Measurements from ENCODE around the gene IL17REL.

The IL17REL gene

GRCh38 chr22:50018608-50019285, 6.2 kb upstream of the IL17REL start:
- Histone ChIP-seq H3K36me3 (ENCODE audit: control insufficient read depth, insufficient read depth, low read length) (no peaks in the 10 kb centered on the region), H3K27ac (ENCODE audit: low read depth, low read length, severe bottlenecking) (no peak overlapping the region), H3K4me3 (ENCODE audit: extremely low read depth, insufficient read depth, low read length, poor library complexity, severe bottlenecking) (no peak overlapping the region), H3K4me1 (ENCODE audit: control insufficient read depth, insufficient read depth, low read length, poor library complexity, severe bottlenecking) (no peaks in the 10 kb centered on the region), H3K9me3 (ENCODE audit: control insufficient read depth, low read length) (peaks cover 8% of the 10 kb centered on the region)
- WGBS, 2 experiments (ENCODE audit: insufficient coverage in 2 of 2), result 84 to 89% methylated on average over 10 of the region's 11 CpGs

- no peaks in the 10 kb centered on the region for H3K36me3 ChIP-seq (ENCODE audit: control insufficient read depth, insufficient read depth, low read length)
Observed at GRCh38 chr22:50017701-50018224, 5.2 kb upstream of the IL17REL start.

GRCh38 chr22:50016988-50017700, 4.6 kb upstream of the IL17REL start:
- no peak overlapping the region for H3K4me3 ChIP-seq (ENCODE audit: extremely low read depth, insufficient read depth, low read length, poor library complexity, severe bottlenecking)
- 86% methylated on average over 19 of the region's 21 CpGs for WGBS, 2 experiments (ENCODE audit: insufficient coverage in 2 of 2)

More at GRCh38 chr22:50017701-50018224, 5.2 kb upstream of the IL17REL start:
- 77 to 83% methylated on average over 6 of the region's 6 CpGs for WGBS, 2 experiments (ENCODE audit: insufficient coverage in 2 of 2)
- H3K9me3 ChIP-seq (ENCODE audit: control insufficient read depth, low read length), result peaks cover 8% of the 10 kb centered on the region
- no peak overlapping the region for H3K27ac ChIP-seq (ENCODE audit: low read depth, low read length, severe bottlenecking)
- H3K4me1 ChIP-seq (ENCODE audit: control insufficient read depth, insufficient read depth, low read length, poor library complexity, severe bottlenecking), result no peaks in the 10 kb centered on the region
- H3K4me3 ChIP-seq (ENCODE audit: extremely low read depth, insufficient read depth, low read length, poor library complexity, severe bottlenecking), result no peak overlapping the region

GRCh38 chr22:50016308-50016987, 3.9 kb upstream of the IL17REL start:
- WGBS, 2 experiments (ENCODE audit: insufficient coverage in 2 of 2), result 90 to 92% methylated on average over 19 to 20 of the region's 20 CpGs
- no peak overlapping the region for H3K27ac ChIP-seq (ENCODE audit: low read depth, low read length, severe bottlenecking)
- no peaks in the 10 kb centered on the region for H3K36me3 ChIP-seq (ENCODE audit: control insufficient read depth, insufficient read depth, low read length)
- H3K4me3 ChIP-seq (ENCODE audit: extremely low read depth, insufficient read depth, low read length, poor library complexity, severe bottlenecking), result no peak overlapping the region
- H3K4me1 ChIP-seq (ENCODE audit: control insufficient read depth, insufficient read depth, low read length, poor library complexity, severe bottlenecking), result peaks cover 4% of the 10 kb centered on the region
- peaks cover 8% of the 10 kb centered on the region for H3K9me3 ChIP-seq (ENCODE audit: control insufficient read depth, low read length)

More at GRCh38 chr22:50016988-50017700, 4.6 kb upstream of the IL17REL start:
- peaks cover 8% of the 10 kb centered on the region for H3K9me3 ChIP-seq (ENCODE audit: control insufficient read depth, low read length)
- peaks cover 4% of the 10 kb centered on the region for H3K4me1 ChIP-seq (ENCODE audit: control insufficient read depth, insufficient read depth, low read length, poor library complexity, severe bottlenecking)
- no peak overlapping the region for H3K27ac ChIP-seq (ENCODE audit: low read depth, low read length, severe bottlenecking)
- H3K36me3 ChIP-seq (ENCODE audit: control insufficient read depth, insufficient read depth, low read length), result no peaks in the 10 kb centered on the region

GRCh38 chr22:50015451-50016307, 3.1 kb upstream of the IL17REL start:
- Histone ChIP-seq H3K4me1 (ENCODE audit: control insufficient read depth, insufficient read depth, low read length, poor library complexity, severe bottlenecking) (peaks cover 9% of the 10 kb centered on the region), H3K27ac (ENCODE audit: low read depth, low read length, severe bottlenecking) (no peak overlapping the region), H3K36me3 (ENCODE audit: control insufficient read depth, insufficient read depth, low read length) (no peaks in the 10 kb centered on the region), H3K9me3 (ENCODE audit: control insufficient read depth, low read length) (peaks cover 6% of the 10 kb centered on the region), H3K4me3 (ENCODE audit: extremely low read depth, insufficient read depth, low read length, poor library complexity, severe bottlenecking) (no peak overlapping the region)
- 85 to 92% methylated on average over 5 to 8 of the region's 30 CpGs for WGBS, 2 experiments (ENCODE audit: insufficient coverage in 2 of 2)

GRCh38 chr22:50014655-50015401, 2.3 kb upstream of the IL17REL start:
- Histone ChIP-seq H3K4me3 (ENCODE audit: extremely low read depth, insufficient read depth, low read length, poor library complexity, severe bottlenecking) (no peak overlapping the region), H3K9me3 (ENCODE audit: control insufficient read depth, low read length) (peaks cover 4% of the 10 kb centered on the region), H3K27ac (ENCODE audit: low read depth, low read length, severe bottlenecking) (no peak overlapping the region), H3K4me1 (ENCODE audit: control insufficient read depth, insufficient read depth, low read length, poor library complexity, severe bottlenecking) (peaks cover 9% of the 10 kb centered on the region), H3K36me3 (ENCODE audit: control insufficient read depth, insufficient read depth, low read length) (no peaks in the 10 kb centered on the region)
- WGBS, 2 experiments (ENCODE audit: insufficient coverage in 2 of 2), result 7 to 8% methylated on average over 65 to 80 of the region's 91 CpGs

GRCh38 chr22:50014053-50014501, 1.5 kb upstream of the IL17REL start:
- H3K36me3 ChIP-seq (ENCODE audit: control insufficient read depth, insufficient read depth, low read length), result no peaks in the 10 kb centered on the region
- WGBS, 2 experiments (ENCODE audit: insufficient coverage in 2 of 2), result 72 to 76% methylated on average over 14 to 15 of the region's 16 CpGs
- peaks cover 9% of the 10 kb centered on the region for H3K4me1 ChIP-seq (ENCODE audit: control insufficient read depth, insufficient read depth, low read length, poor library complexity, severe bottlenecking)
- H3K27ac ChIP-seq (ENCODE audit: low read depth, low read length, severe bottlenecking), result no peak overlapping the region
- H3K4me3 ChIP-seq (ENCODE audit: extremely low read depth, insufficient read depth, low read length, poor library complexity, severe bottlenecking), result no peak overlapping the region
- H3K9me3 ChIP-seq (ENCODE audit: control insufficient read depth, low read length), result no peaks in the 10 kb centered on the region

GRCh38 chr22:50011447-50012210, 936 bp downstream of the IL17REL start:
- 55 to 68% methylated on average over 13 to 14 of the region's 18 CpGs for WGBS, 2 experiments (ENCODE audit: insufficient coverage in 2 of 2)
- H3K4me1 ChIP-seq (ENCODE audit: control insufficient read depth, insufficient read depth, low read length, poor library complexity, severe bottlenecking), result peaks cover 9% of the 10 kb centered on the region
- H3K4me3 ChIP-seq (ENCODE audit: extremely low read depth, insufficient read depth, low read length, poor library complexity, severe bottlenecking), result no peak overlapping the region
- H3K36me3 ChIP-seq (ENCODE audit: control insufficient read depth, insufficient read depth, low read length), result no peaks in the 10 kb centered on the region
- H3K27ac ChIP-seq (ENCODE audit: low read depth, low read length, severe bottlenecking), result no peak overlapping the region
- no peaks in the 10 kb centered on the region for H3K9me3 ChIP-seq (ENCODE audit: control insufficient read depth, low read length)

- no peak overlapping the region for H3K27ac ChIP-seq (ENCODE audit: low read depth, low read length, severe bottlenecking)
- H3K9me3 ChIP-seq (ENCODE audit: control insufficient read depth, low read length), result no peaks in the 10 kb centered on the region
- no peak overlapping the region for H3K4me3 ChIP-seq (ENCODE audit: extremely low read depth, insufficient read depth, low read length, poor library complexity, severe bottlenecking)
- peaks cover 9% of the 10 kb centered on the region for H3K4me1 ChIP-seq (ENCODE audit: control insufficient read depth, insufficient read depth, low read length, poor library complexity, severe bottlenecking)
- 12 to 13% methylated on average over 15 to 27 of the region's 61 CpGs for WGBS, 2 experiments (ENCODE audit: insufficient coverage in 2 of 2)
- H3K36me3 ChIP-seq (ENCODE audit: control insufficient read depth, insufficient read depth, low read length), result no peaks in the 10 kb centered on the region
Observed at GRCh38 chr22:50010676-50011446, 1.7 kb downstream of the IL17REL start.

All from mesodermal cell (in vitro differentiated cells).